Measurements from ENCODE around the gene ADGRD2.

ADGRD2 gene

GRCh38 chr9:124492818-124493217 lies 42.6 kb downstream of the ADGRD2 start:
- H3K9me3 Mint-ChIP-seq, result no peaks in the 10 kb centered on the region
- H3K27me3 Mint-ChIP-seq, result no peaks in the 10 kb centered on the region
- ATAC-seq, result no peak
- no peak for DNase-seq
- H3K4me1 Mint-ChIP-seq, result peaks cover 38% of the 10 kb centered on the region
- no peak overlapping the region for H3K4me3 Mint-ChIP-seq
- H3K27ac Mint-ChIP-seq, result no peak overlapping the region

GRCh38 chr9:124493218-124493617 lies 43.0 kb downstream of the ADGRD2 start:
- H3K27ac Mint-ChIP-seq, result no peak overlapping the region
- DNase-seq (no peak), ATAC-seq (no peak)
- H3K4me1 Mint-ChIP-seq, result peaks cover 40% of the 10 kb centered on the region
- no peaks in the 10 kb centered on the region for H3K27me3 Mint-ChIP-seq
- H3K4me3 Mint-ChIP-seq, result no peak overlapping the region
- H3K9me3 Mint-ChIP-seq, result no peaks in the 10 kb centered on the region

GRCh38 chr9:124493794-124494479 lies 43.7 kb downstream of the ADGRD2 start:
- Mint-ChIP-seq H3K9me3 (no peaks in the 10 kb centered on the region), H3K27me3 (no peaks in the 10 kb centered on the region), H3K4me1 (peaks cover 41% of the 10 kb centered on the region), H3K4me3 (no peak overlapping the region), H3K27ac (no peak overlapping the region)
- ATAC-seq (peak; percentile 38), DNase-seq (no peak)

GRCh38 chr9:124495126-124496074 lies 45.1 kb downstream of the ADGRD2 start:
- DNase-seq (no peak), ATAC-seq (no peak)
- no peaks in the 10 kb centered on the region for H3K27me3 Mint-ChIP-seq
- peak overlapping the region in 1 of 2 donors; percentile 64 for H3K4me3 Mint-ChIP-seq
- H3K4me1 Mint-ChIP-seq, result peaks cover 52% of the 10 kb centered on the region
- peak overlapping the region; percentile 91 to 95 for H3K27ac Mint-ChIP-seq
- H3K9me3 Mint-ChIP-seq, result no peaks in the 10 kb centered on the region

GRCh38 chr9:124496075-124496449 lies 45.8 kb downstream of the ADGRD2 start:
- H3K9me3 Mint-ChIP-seq, result no peaks in the 10 kb centered on the region
- H3K4me3 Mint-ChIP-seq, result peak overlapping the region in 1 of 2 donors; percentile 64
- DNase-seq, result no peak
- no peak for ATAC-seq
- no peaks in the 10 kb centered on the region for H3K27me3 Mint-ChIP-seq
- H3K4me1 Mint-ChIP-seq, result peaks cover 57% of the 10 kb centered on the region
- peak overlapping the region; percentile 91 to 95 for H3K27ac Mint-ChIP-seq

- Mint-ChIP-seq H3K9me3 (no peaks in the 10 kb centered on the region), H3K4me1 (peaks cover 58% of the 10 kb centered on the region), H3K27ac (peak overlapping the region; percentile 91 to 95), H3K4me3 (peak overlapping the region in 1 of 2 donors; percentile 64), H3K27me3 (peaks cover under 1% of the 10 kb centered on the region)
- DNase-seq, result no peak
- no peak for ATAC-seq
Observed at GRCh38 chr9:124496463-124496862, 46.2 kb downstream of the ADGRD2 start.

GRCh38 chr9:124497441-124497840 lies 47.2 kb downstream of the ADGRD2 start:
- Mint-ChIP-seq H3K4me1 (peaks cover 58% of the 10 kb centered on the region), H3K27ac (peak overlapping the region in 1 of 2 donors; percentile 23), H3K27me3 (peaks cover 10% of the 10 kb centered on the region), H3K4me3 (no peak overlapping the region), H3K9me3 (no peaks in the 10 kb centered on the region)
- DNase-seq, result no peak
- ATAC-seq, result no peak

- Mint-ChIP-seq H3K4me1 (peaks cover 58% of the 10 kb centered on the region), H3K4me3 (no peak overlapping the region), H3K27ac (no peak overlapping the region), H3K9me3 (no peaks in the 10 kb centered on the region), H3K27me3 (peaks cover 15% of the 10 kb centered on the region)
- DNase-seq (no peak), ATAC-seq (no peak)
Observed at GRCh38 chr9:124498040-124498439, 47.8 kb downstream of the ADGRD2 start.

- H3K9me3 Mint-ChIP-seq, result no peaks in the 10 kb centered on the region
- no peak overlapping the region for H3K4me3 Mint-ChIP-seq
- ATAC-seq, result no peak
- H3K27me3 Mint-ChIP-seq, result peaks cover 21% of the 10 kb centered on the region
- no peak for DNase-seq
- peaks cover 60% of the 10 kb centered on the region for H3K4me1 Mint-ChIP-seq
- H3K27ac Mint-ChIP-seq, result no peak overlapping the region
Observed at GRCh38 chr9:124498499-124499146, 48.4 kb downstream of the ADGRD2 start.

GRCh38 chr9:124499216-124499615 lies 49.0 kb downstream of the ADGRD2 start:
- H3K9me3 Mint-ChIP-seq, result no peaks in the 10 kb centered on the region
- H3K27ac Mint-ChIP-seq, result no peak overlapping the region

GRCh38 chr9:124500028-124500795 lies 50.0 kb downstream of the ADGRD2 start:
- Mint-ChIP-seq H3K4me3 (no peak overlapping the region), H3K27me3 (peaks cover 33% of the 10 kb centered on the region), H3K4me1 (peaks cover 54% of the 10 kb centered on the region), H3K9me3 (no peaks in the 10 kb centered on the region), H3K27ac (no peak overlapping the region)
- no peak for ATAC-seq
- no peak for DNase-seq

More at GRCh38 chr9:124499216-124499615, 49.0 kb downstream of the ADGRD2 start:
- DNase-seq, result no peak
- Mint-ChIP-seq H3K27me3 (peaks cover 27% of the 10 kb centered on the region), H3K4me3 (no peak overlapping the region), H3K4me1 (peaks cover 60% of the 10 kb centered on the region)
- no peak for ATAC-seq

GRCh38 chr9:124500796-124501611 lies 50.8 kb downstream of the ADGRD2 start:
- ATAC-seq, result no peak
- H3K27me3 Mint-ChIP-seq, result peaks cover 41% of the 10 kb centered on the region
- no peak overlapping the region for H3K27ac Mint-ChIP-seq
- H3K9me3 Mint-ChIP-seq, result no peaks in the 10 kb centered on the region
- H3K4me3 Mint-ChIP-seq, result no peak overlapping the region
- DNase-seq, result no peak
- peaks cover 46% of the 10 kb centered on the region for H3K4me1 Mint-ChIP-seq

- peaks cover 49% of the 10 kb centered on the region for H3K27me3 Mint-ChIP-seq
- H3K27ac Mint-ChIP-seq, result no peak overlapping the region
- DNase-seq (no peak), ATAC-seq (no peak)
- H3K4me1 Mint-ChIP-seq, result peaks cover 37% of the 10 kb centered on the region
- no peaks in the 10 kb centered on the region for H3K9me3 Mint-ChIP-seq
- H3K4me3 Mint-ChIP-seq, result no peak overlapping the region
Observed at GRCh38 chr9:124501771-124502320, 51.6 kb downstream of the ADGRD2 start.
